Measurements from ENCODE around the gene LIFR.

LIFR gene

GRCh38 chr5:38548064-38548759 is 8.2 kb downstream of the LIFR start:
- no peak for DNase-seq (ENCODE audit: low read depth)

GRCh38 chr5:38547257-38547656 is 9.2 kb downstream of the LIFR start:
- DNase-seq (ENCODE audit: low read depth): no peak

- DNase-seq (ENCODE audit: low read depth): no peak
Measured at GRCh38 chr5:38546691-38547146, 9.7 kb downstream of the LIFR start.

- DNase-seq (ENCODE audit: low read depth): no peak
Measured at GRCh38 chr5:38543886-38544285, 12.6 kb downstream of the LIFR start.

- DNase-seq (ENCODE audit: low read depth): no peak
Measured at GRCh38 chr5:38543074-38543473, 13.4 kb downstream of the LIFR start.

GRCh38 chr5:38541174-38541725 is 15.2 kb downstream of the LIFR start:
- no peak for DNase-seq (ENCODE audit: low read depth)

- DNase-seq (ENCODE audit: low read depth): no peak
Measured at GRCh38 chr5:38540314-38540713, 16.1 kb downstream of the LIFR start.

- no peak for DNase-seq (ENCODE audit: low read depth)
Measured at GRCh38 chr5:38538161-38538560, 18.3 kb downstream of the LIFR start.

GRCh38 chr5:38537505-38537904 is 18.9 kb downstream of the LIFR start:
- DNase-seq (ENCODE audit: low read depth): no peak

GRCh38 chr5:38536968-38537367 is 19.5 kb downstream of the LIFR start:
- no peak for DNase-seq (ENCODE audit: low read depth)

GRCh38 chr5:38535845-38536244 is 20.6 kb downstream of the LIFR start:
- DNase-seq (ENCODE audit: low read depth): no peak

GRCh38 chr5:38535248-38535750 is 21.1 kb downstream of the LIFR start:
- no peak for DNase-seq (ENCODE audit: low read depth)

GRCh38 chr5:38534156-38534453 is 22.3 kb downstream of the LIFR start:
- DNase-seq (ENCODE audit: low read depth): no peak

GRCh38 chr5:38533286-38534155 is 22.9 kb downstream of the LIFR start:
- no peak for DNase-seq (ENCODE audit: low read depth)

GRCh38 chr5:38532165-38532669 is 24.2 kb downstream of the LIFR start:
- DNase-seq (ENCODE audit: low read depth): no peak

- DNase-seq (ENCODE audit: low read depth): no peak
Measured at GRCh38 chr5:38531518-38531917, 24.9 kb downstream of the LIFR start.

GRCh38 chr5:38529955-38530646 is 26.3 kb downstream of the LIFR start:
- DNase-seq (ENCODE audit: low read depth): no peak

- DNase-seq (ENCODE audit: low read depth): no peak
Measured at GRCh38 chr5:38528162-38528703, 28.2 kb downstream of the LIFR start.

GRCh38 chr5:38527475-38527874 is 29.0 kb downstream of the LIFR start:
- no peak for DNase-seq (ENCODE audit: low read depth)

GRCh38 chr5:38524022-38524421 is 32.4 kb downstream of the LIFR start:
- no peak for DNase-seq (ENCODE audit: low read depth)

GRCh38 chr5:38519476-38519875 is 37.0 kb downstream of the LIFR start:
- no peak for DNase-seq (ENCODE audit: low read depth)

GRCh38 chr5:38518341-38518740 is 38.1 kb downstream of the LIFR start:
- no peak for DNase-seq (ENCODE audit: low read depth)
